ENCODE results near the gene LRFN3.

The LRFN3 gene

DNA sequence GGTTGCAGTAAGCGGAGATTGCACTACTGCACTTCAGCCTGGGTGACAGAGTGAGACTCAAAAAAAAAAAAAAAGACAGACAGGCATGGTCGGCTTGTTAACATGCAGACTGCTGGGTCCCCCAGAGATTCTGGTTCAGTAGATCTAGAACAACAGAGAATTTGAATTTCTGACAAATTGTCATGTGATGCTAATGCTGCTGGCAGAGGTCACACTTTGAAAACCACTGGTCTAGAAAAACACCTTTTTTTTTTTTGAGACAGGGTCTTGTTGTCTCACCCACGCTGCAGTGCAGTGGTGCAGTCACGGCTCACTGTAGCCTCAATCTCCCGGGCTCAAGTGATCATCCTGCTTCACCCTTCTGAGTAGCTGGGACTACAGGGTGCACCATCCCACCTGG is 7.7 kb upstream of the LRFN3 start:
- no peak overlapping the region for H3K27ac ChIP-seq (ENCODE audit: low read depth, low read length)
- H3K4me1 ChIP-seq (ENCODE audit: control insufficient read depth, insufficient read depth, low read length): peaks cover 7% of the 10 kb centered on the region; the same call in 1 of the 2 replicates
- no peak overlapping the region for H3K9ac ChIP-seq (ENCODE audit: low read depth, low read length)
- H3K9me3 ChIP-seq (ENCODE audit: control insufficient read depth, insufficient read depth, low read length): no peaks in the 10 kb centered on the region
- H3K27me3 ChIP-seq (ENCODE audit: control insufficient read depth, insufficient read depth, low read length): no peaks in the 10 kb centered on the region
- H3K4me3 ChIP-seq (ENCODE audit: low read depth, low read length): no peak overlapping the region
- H3K36me3 ChIP-seq (ENCODE audit: control insufficient read depth, insufficient read depth, low read length): no peaks in the 10 kb centered on the region

DNA sequence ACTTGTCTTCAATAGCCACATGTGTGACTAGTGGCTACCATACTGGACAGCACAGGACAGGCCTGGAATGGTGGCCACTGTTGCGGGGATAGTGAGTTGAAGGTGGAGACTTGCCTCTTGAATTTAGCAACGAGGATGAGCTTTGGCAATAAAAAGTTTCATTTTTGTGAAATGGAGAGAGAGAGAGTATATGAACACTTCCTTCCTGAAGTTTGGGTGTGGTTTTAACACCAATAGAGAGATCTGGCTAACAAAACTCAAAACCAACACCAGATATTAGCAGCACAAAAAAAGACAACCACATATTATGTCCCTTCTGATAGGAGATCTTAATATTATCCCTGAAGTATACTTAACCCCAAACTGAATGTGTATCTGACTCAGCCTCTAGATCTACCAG is 6.3 kb upstream of the LRFN3 start:
- Histone ChIP-seq H3K27me3 (ENCODE audit: control insufficient read depth, insufficient read depth, low read length) (no peaks in the 10 kb centered on the region), H3K4me1 (ENCODE audit: control insufficient read depth, insufficient read depth, low read length) (peaks cover 7% of the 10 kb centered on the region; the same call in 1 of the 2 replicates), H3K4me3 (ENCODE audit: low read depth, low read length) (no peak overlapping the region), H3K9ac (ENCODE audit: low read depth, low read length) (no peak overlapping the region), H3K9me3 (ENCODE audit: control insufficient read depth, insufficient read depth, low read length) (no peaks in the 10 kb centered on the region), H3K36me3 (ENCODE audit: control insufficient read depth, insufficient read depth, low read length) (no peaks in the 10 kb centered on the region), H3K27ac (ENCODE audit: low read depth, low read length) (no peak overlapping the region)

DNA sequence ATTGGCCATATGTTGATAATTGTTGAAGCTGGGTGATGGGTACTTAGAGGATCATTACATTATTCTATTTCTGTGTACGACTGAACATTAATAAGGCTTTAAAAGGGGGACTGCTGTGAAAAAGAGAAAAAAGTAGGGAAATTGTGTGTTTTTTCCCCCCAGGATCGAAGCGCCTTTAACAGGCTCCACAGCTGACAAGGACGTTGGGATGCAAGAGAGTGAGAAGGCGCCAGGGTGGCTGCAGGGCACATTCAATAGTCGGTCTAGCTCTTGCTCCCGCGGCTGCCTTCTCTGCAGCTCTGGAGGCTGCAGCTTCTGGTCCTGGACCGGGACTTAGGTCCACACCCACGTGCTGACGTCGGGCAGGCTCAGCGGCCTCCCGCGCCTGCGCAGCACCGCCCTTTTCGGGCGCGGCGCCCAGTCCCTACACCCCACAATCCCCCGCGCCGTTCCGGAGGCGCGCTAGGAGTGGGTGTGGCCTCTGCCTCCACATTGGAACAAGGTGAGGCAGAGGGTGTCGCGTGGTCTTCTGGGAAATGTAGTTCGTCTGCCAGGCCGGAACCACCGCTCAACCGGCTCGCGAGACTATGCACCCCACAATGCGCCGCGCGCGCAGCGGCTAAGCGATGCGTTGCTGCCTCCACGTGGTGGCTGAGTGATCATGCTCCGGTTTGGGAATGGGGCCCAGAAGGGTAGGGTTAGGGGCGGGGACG is 4.9 kb upstream of the LRFN3 start:
- Histone ChIP-seq H3K27ac (ENCODE audit: low read depth, low read length) (peak overlapping the region; percentile 66), H3K4me1 (ENCODE audit: control insufficient read depth, insufficient read depth, low read length) (peaks cover 14% of the 10 kb centered on the region), H3K9me3 (ENCODE audit: control insufficient read depth, insufficient read depth, low read length) (no peaks in the 10 kb centered on the region), H3K9ac (ENCODE audit: low read depth, low read length) (no peak overlapping the region), H3K36me3 (ENCODE audit: control insufficient read depth, insufficient read depth, low read length) (no peaks in the 10 kb centered on the region), H3K27me3 (ENCODE audit: control insufficient read depth, insufficient read depth, low read length) (no peaks in the 10 kb centered on the region), H3K4me3 (ENCODE audit: low read depth, low read length) (peak overlapping the region; percentile 56)

DNA sequence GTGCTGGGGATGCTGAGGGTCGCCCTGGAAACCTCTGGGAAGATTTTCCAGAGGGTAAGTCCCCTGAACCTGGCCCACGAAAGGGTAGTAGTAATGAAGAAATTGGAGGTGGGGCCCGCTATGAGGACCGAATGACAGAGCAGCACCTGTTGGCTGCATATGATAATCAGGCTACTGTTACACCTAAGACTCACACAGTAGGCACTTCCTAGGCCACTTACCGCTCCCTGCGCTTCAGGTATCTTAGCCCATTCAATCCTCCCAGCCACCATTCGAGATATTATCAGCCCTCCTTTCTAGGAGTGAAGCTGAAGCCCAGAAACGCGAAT is 4.3 kb upstream of the LRFN3 start:
- Histone ChIP-seq H3K9me3 (ENCODE audit: control insufficient read depth, insufficient read depth, low read length) (no peaks in the 10 kb centered on the region), H3K27ac (ENCODE audit: low read depth, low read length) (peak overlapping the region; percentile 71), H3K4me3 (ENCODE audit: low read depth, low read length) (peak overlapping the region; percentile 12), H3K27me3 (ENCODE audit: control insufficient read depth, insufficient read depth, low read length) (no peaks in the 10 kb centered on the region), H3K36me3 (ENCODE audit: control insufficient read depth, insufficient read depth, low read length) (no peaks in the 10 kb centered on the region), H3K4me1 (ENCODE audit: control insufficient read depth, insufficient read depth, low read length) (peaks cover 14% of the 10 kb centered on the region), H3K9ac (ENCODE audit: low read depth, low read length) (no peak overlapping the region)

DNA sequence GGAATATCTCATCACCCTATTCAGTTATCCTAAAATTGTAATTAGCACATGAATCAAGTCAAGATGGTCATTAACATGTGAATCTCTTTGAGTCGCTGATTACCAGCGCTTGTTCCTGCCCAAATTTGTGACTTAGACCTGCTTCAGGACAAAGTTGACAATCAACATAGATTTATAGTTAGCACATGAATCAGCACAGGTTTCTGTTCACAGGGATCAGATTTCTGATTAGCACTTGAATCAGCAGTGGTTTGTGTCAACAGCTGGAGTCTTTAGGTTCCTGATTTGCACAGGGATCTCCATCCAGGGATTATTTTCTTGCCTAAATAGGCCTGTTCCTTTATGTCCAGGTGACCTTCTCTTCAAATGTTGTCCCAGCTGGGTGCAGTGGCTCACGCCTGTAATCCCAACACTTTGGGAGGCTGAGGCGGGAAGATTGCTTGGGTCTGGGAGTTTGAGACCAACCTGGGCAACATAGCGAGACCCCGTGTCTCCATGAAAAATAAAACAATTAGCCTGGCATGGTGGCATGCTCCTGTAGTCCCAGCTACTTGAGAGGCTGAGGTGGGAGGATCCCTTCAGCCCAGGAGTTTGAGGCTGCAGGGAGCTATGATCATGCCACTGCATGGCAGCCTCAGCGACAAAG is 3.8 kb upstream of the LRFN3 start:
- Histone ChIP-seq H3K27me3 (ENCODE audit: control insufficient read depth, insufficient read depth, low read length) (no peaks in the 10 kb centered on the region), H3K4me3 (ENCODE audit: low read depth, low read length) (peak overlapping the region; percentile 12), H3K36me3 (ENCODE audit: control insufficient read depth, insufficient read depth, low read length) (no peaks in the 10 kb centered on the region), H3K4me1 (ENCODE audit: control insufficient read depth, insufficient read depth, low read length) (peaks cover 14% of the 10 kb centered on the region), H3K9me3 (ENCODE audit: control insufficient read depth, insufficient read depth, low read length) (no peaks in the 10 kb centered on the region), H3K27ac (ENCODE audit: low read depth, low read length) (peak overlapping the region; percentile 71), H3K9ac (ENCODE audit: low read depth, low read length) (no peak overlapping the region)

DNA sequence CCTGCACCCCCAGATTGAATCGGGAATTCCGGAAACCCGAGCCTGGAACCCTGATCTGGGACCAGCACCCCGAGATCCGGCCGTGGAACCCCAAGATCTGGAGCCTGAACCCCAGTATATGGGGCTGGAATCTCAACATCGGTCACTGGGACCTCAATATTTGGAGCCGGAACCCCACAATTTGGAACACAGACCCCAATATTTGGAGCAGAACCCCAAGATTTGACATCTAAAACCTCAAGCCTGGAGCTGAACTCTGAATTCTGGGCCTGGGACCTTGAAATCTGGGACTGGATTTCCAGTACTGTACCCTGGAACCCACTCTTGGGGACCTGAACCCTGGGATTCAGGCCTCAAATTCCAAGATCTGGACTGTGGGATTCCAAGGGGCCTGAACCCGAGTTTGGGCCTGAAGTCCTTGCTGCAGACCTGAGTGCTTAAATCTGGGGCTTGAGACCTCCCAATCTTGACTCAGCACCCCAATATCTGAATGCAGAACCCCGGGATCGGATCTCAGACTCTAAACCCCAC is 629 bp downstream of the LRFN3 start:
- Histone ChIP-seq H3K27ac (ENCODE audit: low read depth, low read length) (no peak overlapping the region), H3K4me1 (ENCODE audit: control insufficient read depth, insufficient read depth, low read length) (peaks cover 19% of the 10 kb centered on the region), H3K4me3 (ENCODE audit: low read depth, low read length) (peak overlapping the region; percentile 76), H3K9ac (ENCODE audit: low read depth, low read length) (0 out of 2 replicates have a peak overlapping the region, but pooled peaks have one; percentile 38), H3K27me3 (ENCODE audit: control insufficient read depth, insufficient read depth, low read length) (no peaks in the 10 kb centered on the region), H3K36me3 (ENCODE audit: control insufficient read depth, insufficient read depth, low read length) (peaks cover 16% of the 10 kb centered on the region; the same call in 1 of the 2 replicates), H3K9me3 (ENCODE audit: control insufficient read depth, insufficient read depth, low read length) (no peaks in the 10 kb centered on the region)

DNA sequence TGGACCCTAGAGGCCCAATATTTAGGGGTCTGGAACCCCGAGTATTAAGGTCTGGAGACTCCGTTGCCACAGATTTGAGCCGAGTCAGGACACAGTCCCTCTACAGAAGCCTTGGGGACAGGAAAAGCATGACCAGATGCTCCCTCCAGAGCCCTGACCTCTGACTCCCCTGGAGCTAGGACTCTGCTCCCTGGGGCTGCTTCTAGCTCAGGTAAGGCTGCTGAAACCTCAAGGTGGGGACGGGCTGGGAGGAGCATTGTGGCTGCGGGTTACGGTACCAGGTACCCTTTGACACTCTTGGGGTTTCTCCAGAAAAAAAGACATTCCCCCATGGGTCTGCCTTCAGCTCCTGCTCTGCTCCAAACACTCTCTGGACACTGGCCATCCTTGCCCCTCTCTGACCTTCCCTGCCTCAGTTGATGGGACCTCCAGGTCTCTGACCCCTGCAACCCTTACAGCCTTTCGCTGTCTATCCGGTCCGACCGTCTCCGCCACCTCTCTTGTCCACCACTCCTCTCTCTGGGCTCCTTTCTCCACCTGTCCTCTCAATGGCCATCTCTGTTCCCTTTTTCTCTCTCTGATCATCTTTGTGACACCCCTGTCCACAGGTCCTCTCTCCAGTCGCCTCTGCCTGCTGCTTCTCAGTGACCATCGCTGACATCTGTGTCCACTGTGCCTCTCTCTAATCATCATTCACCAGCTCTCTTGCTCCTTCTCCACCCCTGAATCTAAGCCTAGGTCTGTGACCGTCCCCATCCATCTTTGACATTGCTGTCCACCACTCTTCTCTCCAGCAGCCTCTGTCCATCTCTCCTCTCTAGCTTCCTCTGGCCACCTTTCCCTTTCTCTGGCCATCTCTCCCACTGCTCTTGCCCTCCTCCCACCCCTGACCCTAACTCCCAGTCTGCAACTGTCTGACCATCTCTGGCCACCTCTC is 1.4 kb downstream of the LRFN3 start:
- Histone ChIP-seq H3K27ac (ENCODE audit: low read depth, low read length) (no peak overlapping the region), H3K4me3 (ENCODE audit: low read depth, low read length) (peak overlapping the region; percentile 76)

DNA sequence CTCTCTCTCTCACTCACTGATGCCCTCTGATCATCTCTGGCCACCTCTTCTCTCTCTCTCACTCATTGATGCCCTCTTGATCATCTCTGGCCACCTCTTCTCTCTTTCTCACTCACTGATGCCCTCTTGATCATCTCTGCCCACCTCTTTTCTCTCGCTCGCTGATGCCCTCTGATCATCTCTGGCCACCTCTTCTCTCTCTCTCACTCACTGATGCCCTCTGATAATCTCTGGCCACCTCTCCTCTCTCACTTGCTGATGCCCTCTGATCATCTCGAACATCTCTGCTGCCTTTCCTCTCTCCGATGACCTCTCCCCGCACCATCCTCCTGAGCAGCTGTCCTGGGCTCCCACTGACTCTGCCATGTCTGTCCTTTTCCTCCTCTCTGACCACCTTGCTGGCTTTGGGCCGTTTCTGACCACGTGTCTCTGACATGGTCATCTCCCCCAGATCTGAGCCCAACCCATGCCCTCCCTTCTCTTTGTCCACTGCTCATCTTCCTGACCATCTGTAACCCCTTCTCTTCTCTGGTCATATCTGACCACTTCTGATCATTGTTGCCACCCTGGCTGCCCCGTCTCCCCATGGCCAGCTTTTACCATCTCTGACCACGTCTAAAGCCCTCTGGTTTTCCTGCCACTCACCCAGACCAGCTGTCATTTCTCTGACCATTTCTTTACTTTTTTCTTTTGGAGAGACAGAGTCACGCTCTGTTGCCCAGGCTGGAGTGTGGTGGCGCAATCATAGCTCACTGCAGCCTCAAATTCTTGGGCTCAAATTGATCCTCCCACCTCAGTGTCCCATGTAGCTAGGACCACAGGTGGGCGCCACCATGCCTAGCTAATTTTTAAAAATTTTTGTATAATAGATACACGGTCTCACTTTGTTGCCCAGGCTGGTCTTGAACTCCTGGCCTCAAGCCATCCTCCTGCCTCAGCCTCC is 2.4 kb downstream of the LRFN3 start:
- Histone ChIP-seq H3K36me3 (ENCODE audit: control insufficient read depth, insufficient read depth, low read length) (peaks cover 19% of the 10 kb centered on the region), H3K9me3 (ENCODE audit: control insufficient read depth, insufficient read depth, low read length) (no peaks in the 10 kb centered on the region), H3K27me3 (ENCODE audit: control insufficient read depth, insufficient read depth, low read length) (no peaks in the 10 kb centered on the region), H3K4me1 (ENCODE audit: control insufficient read depth, insufficient read depth, low read length) (peaks cover 12% of the 10 kb centered on the region), H3K4me3 (ENCODE audit: low read depth, low read length) (peak overlapping the region; percentile 76), H3K27ac (ENCODE audit: low read depth, low read length) (no peak overlapping the region), H3K9ac (ENCODE audit: low read depth, low read length) (no peak overlapping the region)

More for the DNA sequence above, 1.4 kb downstream of the LRFN3 start:
- H3K9me3 ChIP-seq (ENCODE audit: control insufficient read depth, insufficient read depth, low read length): no peaks in the 10 kb centered on the region
- H3K9ac ChIP-seq (ENCODE audit: low read depth, low read length): no peak overlapping the region
- no peaks in the 10 kb centered on the region for H3K27me3 ChIP-seq (ENCODE audit: control insufficient read depth, insufficient read depth, low read length)
- H3K4me1 ChIP-seq (ENCODE audit: control insufficient read depth, insufficient read depth, low read length): peaks cover 14% of the 10 kb centered on the region
- peaks cover 19% of the 10 kb centered on the region; the same call in 1 of the 2 replicates for H3K36me3 ChIP-seq (ENCODE audit: control insufficient read depth, insufficient read depth, low read length)

DNA sequence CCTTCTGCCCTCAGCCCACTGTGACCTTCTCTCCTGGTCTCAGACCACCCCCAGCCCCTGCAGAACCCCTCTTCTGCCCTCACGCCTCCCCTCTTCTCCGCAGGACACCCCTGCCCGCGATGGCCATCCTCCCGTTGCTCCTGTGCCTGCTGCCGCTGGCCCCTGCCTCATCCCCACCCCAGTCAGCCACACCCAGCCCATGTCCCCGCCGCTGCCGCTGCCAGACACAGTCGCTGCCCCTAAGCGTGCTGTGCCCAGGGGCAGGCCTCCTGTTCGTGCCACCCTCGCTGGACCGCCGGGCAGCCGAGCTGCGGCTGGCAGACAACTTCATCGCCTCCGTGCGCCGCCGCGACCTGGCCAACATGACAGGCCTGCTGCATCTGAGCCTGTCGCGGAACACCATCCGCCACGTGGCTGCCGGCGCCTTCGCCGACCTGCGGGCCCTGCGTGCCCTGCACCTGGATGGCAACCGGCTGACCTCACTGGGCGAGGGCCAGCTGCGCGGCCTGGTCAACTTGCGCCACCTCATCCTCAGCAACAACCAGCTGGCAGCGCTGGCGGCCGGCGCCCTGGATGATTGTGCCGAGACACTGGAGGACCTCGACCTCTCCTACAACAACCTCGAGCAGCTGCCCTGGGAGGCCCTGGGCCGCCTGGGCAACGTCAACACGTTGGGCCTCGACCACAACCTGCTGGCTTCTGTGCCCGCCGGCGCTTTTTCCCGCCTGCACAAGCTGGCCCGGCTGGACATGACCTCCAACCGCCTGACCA is 3.3 kb downstream of the LRFN3 start:
- Histone ChIP-seq H3K27me3 (ENCODE audit: control insufficient read depth, insufficient read depth, low read length) (no peaks in the 10 kb centered on the region), H3K9ac (ENCODE audit: low read depth, low read length) (no peak overlapping the region), H3K36me3 (ENCODE audit: control insufficient read depth, insufficient read depth, low read length) (peaks cover 19% of the 10 kb centered on the region), H3K27ac (ENCODE audit: low read depth, low read length) (no peak overlapping the region), H3K9me3 (ENCODE audit: control insufficient read depth, insufficient read depth, low read length) (no peaks in the 10 kb centered on the region), H3K4me3 (ENCODE audit: low read depth, low read length) (no peak overlapping the region), H3K4me1 (ENCODE audit: control insufficient read depth, insufficient read depth, low read length) (peaks cover 12% of the 10 kb centered on the region)
